Stomach (tissue), 4 donors: ENCODE data around the gene LYPD6B.

Source experiments
- CTCF ChIP-seq, 7 experiments: fragments of 450-650 bp in 4 of 7; fragments of 200-600 bp in 3 of 7; sonication (generic) in 3 of 7; IDR thresholded peaks; one replicate each; pipeline ENCODE4 v1.5.1; 2016 to 2019; ENCODE audit warnings: antibody characterized with exemption in 7 of 7, control low read depth in 2 of 7, mild to moderate bottlenecking in 1 of 7
- EP300 ChIP-seq: sonication (generic); formaldehyde crosslinking; IDR thresholded peaks from one replicate; pipeline ENCODE4 v1.6.1; 2017; ENCODE audit warnings: antibody characterized with exemption

- no peak for TF ChIP-seq CTCF (IDR thresholded peaks at IDR 0.05)
- no peak for TF ChIP-seq EP300
Observed at GRCh38 chr2:149093579-149093978, 55.1 kb downstream of the LYPD6B start.
